ENCODE results near the gene PPM1J.

DNA sequence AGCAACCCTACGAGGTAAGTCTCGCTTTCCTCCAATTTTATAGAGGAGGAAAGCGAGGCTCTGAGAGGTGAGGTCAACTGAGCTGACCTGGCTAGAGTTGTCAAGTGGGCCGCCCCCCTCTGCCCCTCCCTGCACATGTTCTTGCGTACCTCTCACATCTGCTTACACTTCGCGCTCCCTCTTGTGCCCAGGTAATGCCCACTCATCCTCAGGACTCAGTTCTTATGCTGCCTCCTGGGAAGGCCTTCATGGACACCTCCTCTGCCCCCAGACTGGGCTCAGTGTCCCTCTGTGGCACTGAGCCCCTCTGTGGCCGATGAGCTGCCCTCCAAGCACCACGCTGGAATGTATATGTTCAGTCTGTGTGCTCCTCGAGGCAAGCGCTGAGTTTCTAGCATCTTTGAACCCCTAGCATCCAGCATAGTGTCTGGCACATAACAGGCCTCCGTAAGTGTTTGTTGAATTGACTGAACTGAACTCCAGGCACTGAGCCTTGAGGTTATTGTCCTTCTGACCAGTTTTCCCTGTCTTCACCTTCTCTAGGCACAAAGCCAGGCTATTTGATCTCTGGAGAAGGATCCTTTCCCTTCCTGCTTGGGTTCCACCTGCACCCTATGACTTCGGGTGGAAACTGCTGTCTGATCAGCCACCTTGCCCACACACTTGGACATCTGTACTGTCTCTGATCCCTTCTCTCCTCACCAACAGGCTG is 27.2 kb downstream of the PPM1J start:
- no peak for TF ChIP-seq EZH2 (IDR thresholded peaks at IDR 0.05; ENCODE audit: insufficient read depth, poor library complexity, severe bottlenecking)
- no peak for TF ChIP-seq EZH2phosphoT487 (IDR thresholded peaks at IDR 0.05; ENCODE audit: insufficient read depth, low read depth)
